NCI-H187 (cell line): ENCODE data around the gene ZAP70.
"Not testable (repeated sequence)": the region's sequence is repeated elsewhere in the genome, so short reads cannot be mapped to it uniquely, and the experiment has no call there.

ENCODE experiments used
- DNase-seq, 2 experiments: peaks; one replicate each; lab custom pipeline; 2025; lab: John Stamatoyannopoulos, UW

The ZAP70 gene

DNA sequence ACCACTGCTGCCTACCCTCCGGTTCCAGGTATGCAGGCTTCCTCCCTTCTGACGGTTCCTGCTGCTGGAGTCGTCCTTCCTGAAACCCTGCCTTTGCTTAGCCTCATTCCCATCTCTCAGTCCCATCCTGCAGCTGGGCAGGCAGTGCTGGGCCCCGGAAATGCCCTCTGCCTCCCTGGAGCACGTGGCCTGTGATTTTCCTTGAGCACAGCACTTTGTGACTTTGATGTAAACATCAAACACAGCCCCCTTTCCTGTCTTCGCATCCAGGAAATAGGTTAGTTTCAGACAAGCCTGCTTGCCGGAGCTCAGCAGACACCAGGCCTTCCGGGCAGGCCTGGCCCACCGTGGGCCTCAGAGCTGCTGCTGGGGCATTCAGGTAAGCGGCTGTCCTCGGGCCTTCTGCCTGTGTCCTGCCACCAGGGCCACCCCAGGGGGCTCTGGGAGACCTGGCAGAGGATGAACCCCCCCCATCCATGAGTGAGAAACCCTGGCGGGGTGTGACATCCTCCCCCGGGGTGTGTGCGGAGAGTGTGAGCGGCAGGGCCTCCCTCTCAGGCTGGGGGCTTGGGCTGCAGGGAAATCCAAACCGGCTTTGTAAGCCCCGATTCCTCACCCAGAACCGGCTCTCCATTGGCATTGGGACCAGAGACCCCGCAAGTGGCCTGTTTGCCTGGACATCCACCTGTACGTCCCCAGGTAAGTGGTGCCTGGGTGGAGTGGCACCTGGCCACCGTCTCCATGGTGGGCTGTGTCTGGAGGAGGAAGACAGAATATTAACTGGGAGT is at the start of gene ZAP70:
Gene ZAP70 (plus strand): TSS at position 281 of the 788 bp plus-strand sequence. CDS start 10,461 bp downstream, outside the sequence.
- DNase-seq, result no peak

DNA sequence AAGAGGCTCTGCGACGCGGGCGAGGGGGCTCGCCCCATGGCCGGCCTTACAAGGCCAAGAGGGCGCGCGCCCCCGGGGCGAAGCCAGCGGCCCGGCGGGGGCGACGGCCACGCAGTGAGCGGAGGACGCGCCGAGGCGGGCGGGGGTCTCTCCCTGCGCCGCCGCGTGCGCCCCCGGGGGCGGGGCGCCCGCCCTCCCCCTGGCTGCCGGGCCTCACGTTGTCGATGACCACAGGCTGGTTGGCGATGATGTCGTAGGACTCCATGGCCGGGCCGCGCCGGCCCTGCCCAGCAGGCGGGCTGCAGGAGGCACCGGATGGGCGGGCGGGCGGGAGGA is 49.8 kb upstream of the ZAP70 start:
- no peak for DNase-seq

DNA sequence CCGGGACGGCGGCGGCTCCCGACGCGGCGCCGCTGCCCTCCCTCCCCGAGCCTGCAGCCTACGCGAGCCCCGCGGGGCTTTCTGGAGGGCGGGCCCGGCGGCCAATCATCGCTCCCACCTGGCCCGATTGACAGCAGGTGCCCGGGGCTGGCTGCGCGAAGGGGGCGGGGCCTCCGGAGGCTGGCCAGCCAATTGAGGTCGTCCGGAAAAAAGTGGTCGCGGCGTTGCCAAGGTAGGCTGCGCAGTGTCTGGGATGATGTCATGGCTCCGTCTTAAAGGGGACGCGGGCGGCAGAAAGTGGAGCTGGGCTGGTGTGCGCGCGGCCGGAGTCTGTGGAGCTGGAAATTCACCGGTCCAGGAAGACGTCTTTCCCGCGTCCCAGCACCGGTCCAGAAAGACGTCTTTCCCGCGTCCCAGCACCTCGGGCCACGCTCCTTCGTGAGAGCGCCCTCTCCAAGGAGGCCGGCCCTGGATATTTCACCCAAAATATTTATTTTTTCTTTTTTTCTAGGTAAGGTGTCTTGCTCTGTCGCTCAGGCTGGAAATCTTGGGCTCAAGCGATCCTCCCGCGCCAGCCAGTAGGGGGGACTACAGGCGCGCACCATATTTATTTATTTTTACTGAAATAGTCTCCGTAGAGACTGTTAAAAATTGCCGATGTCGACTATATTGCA is 49.3 kb upstream of the ZAP70 start, which contains the start of gene ACTR1B:
Gene ACTR1B (minus strand): TSS at position 83 of the 674 bp plus-strand sequence. CDS start 154 bp downstream, outside the sequence.
- peak; percentile 85 to 96 for DNase-seq

DNA sequence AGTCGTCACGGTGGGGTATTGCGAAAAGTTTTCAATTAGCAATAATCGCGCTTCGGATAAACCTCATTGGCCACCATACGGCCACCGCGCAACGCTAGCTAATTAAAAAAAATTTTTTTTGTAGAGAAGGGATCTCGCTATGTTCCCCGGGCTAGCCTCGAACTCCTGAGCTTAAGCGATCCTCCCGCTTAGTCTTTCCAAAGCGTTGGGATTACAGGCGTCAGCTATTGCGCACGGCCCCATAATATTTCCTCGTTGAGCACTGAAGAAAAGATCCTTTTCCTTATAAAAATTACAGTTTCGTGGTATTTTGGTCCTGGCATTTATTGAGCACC is 48.8 kb upstream of the ZAP70 start:
- no peak for DNase-seq

DNA sequence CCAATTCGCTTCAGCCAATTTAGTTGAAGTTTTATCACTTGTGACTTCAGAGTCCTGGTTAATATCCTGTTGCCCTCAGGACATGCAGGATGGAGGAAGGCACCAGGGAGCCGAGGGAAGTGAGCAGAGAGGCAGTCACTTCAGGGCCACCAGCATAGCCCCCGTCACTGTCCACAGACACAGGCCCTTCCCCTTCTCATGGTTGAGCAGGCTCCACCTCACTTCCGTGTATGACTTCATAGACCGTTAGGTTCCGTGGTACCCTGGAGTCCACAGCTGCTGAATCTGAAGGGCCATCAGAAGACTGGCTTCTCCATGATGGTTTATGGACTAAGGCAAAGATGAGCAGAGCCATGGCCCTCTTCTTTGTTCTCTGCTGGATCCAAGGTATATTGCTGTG is 43.9 kb upstream of the ZAP70 start, which contains the start of gene C2orf92:
Gene C2orf92 (plus strand): TSS at position 266 of the 400 bp plus-strand sequence. CDS start 76 bp downstream, at position 342.
- no peak for DNase-seq

DNA sequence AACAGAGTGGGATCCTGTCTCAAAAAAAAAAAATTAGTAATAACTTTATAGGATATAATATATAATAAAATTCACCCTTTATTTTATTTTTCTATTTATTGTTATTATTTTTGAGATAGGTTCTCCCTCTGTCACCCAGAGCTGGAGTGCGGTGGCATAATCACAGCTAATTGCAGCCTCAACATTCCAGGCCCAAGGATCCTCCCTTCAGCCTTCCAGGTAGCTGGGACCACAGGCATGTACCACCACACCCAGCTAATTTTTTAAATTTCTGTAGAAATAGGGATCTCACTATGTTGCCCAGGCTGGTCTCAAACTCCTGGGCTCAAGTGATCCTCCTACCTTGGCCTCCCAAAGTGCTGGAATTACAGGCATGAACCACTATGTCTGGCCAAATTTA is 42.9 kb upstream of the ZAP70 start:
- no peak for DNase-seq

DNA sequence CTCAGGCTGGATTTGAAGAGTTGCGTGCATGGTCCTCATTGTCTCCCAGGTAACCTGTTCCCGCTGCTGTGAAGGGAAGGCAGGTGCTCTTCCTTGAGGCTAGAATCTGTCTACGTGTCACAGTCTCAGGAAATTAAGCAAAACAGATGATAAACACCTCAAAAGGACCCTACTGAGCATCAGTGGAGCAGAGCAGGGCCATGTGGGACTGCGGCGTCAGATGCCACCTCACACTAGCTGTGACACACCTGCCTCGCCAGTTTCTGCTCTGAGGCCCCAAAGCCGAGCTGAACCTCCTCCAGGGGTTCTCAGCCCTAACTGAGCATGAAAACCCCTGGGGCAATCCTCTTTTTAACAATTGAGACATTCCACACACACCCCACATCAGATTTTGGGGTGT is 41.9 kb upstream of the ZAP70 start:
- no peak for DNase-seq

DNA sequence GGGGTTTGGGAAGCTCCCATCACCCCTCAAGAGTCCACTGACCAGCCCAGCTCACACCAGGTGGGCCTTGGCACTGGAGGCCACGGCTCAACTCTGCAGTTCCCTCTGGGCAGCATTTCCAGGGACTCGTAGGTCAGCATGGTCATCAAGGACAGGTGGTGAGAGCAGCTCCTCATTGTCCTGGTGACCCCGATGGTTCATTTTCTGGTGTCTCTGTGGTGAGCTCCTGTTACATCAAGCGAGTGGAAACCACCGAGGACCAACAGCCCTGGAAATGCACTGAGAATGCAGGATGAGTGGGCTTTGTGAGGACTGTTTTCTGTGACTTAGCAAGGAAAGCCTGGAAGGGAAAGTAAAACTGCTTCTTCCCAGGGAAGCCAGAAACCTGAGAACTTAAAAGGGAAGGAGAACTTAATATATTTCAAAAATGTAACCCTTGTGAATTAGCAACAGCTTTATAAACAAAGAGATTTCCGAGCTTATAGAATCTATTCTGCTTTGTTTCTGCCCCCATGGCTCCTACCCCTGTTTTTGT is 40.7 kb upstream of the ZAP70 start:
- DNase-seq, result not testable (repeated sequence)

DNA sequence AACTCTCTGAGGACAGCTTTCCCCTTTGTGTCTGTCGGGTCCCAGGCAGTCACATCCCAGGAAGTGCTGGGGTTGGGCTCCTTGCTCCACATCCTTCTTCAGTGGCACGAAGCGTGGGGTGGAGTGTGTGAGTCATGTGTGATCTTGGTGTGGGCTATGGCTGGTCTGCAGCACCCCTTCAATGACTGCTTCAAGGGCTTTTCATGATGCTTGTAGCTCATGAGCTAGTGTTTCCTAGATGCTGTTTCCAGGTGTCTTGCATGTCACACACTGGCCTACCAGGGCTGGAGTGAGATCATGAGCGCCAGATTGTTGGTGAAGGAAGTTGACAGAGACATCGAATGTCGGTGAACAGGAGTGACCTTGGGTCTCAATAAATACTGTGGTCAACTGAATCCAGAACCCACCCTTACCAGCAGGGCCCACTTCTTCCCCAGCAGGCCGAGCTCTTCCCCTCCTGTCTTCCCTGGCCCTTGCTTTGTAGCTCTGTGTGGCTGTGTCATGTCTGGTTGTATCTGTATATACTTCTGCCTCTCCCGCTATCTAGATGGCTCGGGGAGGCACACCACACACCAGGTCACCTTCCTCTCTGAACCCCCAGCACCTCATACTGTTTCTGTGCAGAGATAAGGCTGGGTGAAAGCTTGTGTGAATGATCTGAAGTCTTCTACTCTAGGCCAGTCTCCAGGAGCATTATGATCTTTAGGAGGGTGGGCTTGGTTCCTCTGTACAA is 40.0 kb upstream of the ZAP70 start:
- no peak for DNase-seq

DNA sequence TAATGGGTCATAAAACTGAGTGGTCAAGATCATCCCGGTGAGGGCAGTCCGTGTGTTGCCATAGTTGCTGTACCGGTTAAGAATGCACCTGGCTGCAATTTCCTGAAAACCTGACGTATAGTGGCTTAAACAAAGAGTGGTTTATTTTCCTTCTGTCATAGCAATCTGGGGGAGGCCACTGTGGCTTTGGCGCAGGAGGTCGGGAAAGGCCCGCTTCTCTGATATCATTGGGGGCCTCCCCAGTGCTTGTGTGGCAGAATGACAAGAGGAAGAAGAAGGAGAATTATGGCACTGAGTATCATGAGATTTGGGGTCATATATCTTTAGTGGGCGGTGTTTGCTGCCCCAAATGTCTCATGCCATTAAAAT is 39.5 kb upstream of the ZAP70 start:
- DNase-seq, result no peak

DNA sequence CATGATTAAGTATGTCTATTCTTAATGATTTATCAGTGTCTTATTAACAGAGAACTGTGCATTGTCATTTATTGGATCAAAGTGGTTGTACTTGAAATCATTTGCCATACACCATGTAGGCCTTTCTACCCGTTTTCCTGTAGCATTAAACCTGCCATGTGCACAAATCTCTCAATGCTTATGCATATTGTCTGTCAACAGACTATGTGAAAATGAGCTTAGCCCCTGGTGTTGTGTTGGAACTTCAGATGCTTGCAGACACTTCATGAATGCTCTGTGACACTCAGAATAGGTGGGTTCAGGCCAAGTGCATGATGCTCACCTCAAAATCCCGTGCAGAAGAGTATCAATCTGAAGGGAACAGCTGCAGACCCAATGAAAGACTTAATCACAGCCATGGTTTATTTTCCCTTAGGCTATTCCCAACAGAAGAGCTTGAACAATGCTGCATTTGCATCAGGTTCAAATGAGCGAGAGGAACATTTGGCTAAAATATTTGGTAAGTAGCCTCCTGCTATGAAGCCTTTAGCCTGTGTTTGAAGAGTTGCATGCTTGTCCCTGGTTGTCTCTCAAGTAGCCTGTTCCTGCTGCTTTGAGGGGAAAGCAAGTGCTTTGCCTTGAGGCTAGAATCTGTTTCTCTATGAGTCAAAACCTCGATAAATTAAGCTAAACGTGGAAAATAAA is 37.8 kb upstream of the ZAP70 start:
- DNase-seq, result no peak

DNA sequence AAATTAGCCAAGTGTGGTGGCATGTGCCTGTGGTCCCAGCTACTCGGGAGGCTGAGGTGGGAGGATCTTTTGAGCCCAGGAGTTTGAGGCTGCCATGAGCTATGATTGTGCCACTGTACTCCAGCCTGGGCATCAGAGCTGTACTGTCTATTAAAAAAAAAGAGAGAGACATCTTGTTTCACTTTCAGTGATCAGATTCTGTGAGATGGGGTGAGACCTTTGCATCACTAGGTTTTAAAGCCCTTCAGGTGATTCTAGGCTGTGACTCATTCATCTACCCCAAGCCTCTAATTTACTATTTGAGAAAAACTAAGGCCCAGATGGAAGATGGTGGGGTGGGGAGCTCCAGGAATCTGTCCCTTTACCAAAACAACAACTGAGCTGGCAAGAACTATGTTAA is 36.8 kb upstream of the ZAP70 start:
- DNase-seq, result no peak

DNA sequence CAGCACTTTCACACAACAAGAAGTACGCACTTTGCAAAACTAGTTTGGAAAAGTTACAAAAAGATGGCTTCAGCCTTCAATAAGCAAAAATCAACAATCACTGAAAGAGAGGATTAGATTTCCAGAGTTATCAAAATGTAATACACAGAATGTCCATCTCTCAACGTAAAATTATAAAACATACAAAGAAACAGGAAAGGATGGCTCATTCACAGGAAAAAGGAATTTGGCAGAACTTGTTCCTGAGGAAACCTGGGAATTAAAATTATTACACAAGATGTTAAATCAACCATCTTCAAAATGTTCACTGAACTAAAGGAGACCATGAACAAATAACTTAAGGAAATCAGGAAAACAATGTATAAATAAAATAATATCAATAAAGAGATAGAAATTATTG is 35.9 kb upstream of the ZAP70 start:
- DNase-seq, result no peak

DNA sequence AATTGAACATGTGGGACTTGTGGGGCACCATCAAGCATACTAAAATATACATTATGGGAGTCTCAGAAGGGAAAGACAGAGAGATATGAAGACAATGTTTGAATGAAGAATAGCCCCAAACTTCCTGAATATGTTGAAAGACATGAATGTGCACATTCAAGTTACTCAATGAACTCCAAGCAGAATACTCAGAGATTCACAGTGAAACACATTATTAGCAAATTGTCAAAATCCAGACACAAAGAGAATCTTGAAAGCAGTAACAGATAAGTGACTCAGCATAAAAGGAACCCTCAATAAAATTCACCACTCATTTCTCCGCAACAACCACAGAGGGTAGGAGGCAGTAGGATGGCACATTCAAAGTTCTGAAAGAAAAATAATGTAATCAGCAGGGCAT is 35.1 kb upstream of the ZAP70 start:
- DNase-seq, result no peak

DNA sequence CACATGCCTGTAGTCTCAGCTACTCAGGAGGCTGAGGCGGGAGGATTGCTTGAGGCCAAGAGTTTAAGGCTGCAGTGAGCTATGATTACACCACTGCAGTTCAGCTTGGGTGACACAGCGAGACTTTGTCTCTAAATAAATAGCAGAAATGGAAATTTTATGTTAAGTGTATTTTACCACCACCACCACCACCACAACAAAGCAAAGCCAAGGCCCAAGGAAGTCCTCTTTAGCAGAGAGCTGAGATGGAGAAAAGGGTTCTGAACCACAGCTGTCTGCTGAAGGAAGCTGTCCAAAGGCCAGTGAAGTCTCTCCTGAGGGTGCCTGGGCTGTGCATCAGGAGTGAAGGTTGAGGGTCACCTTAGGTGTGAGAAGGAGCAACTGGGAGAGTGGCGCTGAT is 26.1 kb upstream of the ZAP70 start:
- DNase-seq, result not testable (repeated sequence)

DNA sequence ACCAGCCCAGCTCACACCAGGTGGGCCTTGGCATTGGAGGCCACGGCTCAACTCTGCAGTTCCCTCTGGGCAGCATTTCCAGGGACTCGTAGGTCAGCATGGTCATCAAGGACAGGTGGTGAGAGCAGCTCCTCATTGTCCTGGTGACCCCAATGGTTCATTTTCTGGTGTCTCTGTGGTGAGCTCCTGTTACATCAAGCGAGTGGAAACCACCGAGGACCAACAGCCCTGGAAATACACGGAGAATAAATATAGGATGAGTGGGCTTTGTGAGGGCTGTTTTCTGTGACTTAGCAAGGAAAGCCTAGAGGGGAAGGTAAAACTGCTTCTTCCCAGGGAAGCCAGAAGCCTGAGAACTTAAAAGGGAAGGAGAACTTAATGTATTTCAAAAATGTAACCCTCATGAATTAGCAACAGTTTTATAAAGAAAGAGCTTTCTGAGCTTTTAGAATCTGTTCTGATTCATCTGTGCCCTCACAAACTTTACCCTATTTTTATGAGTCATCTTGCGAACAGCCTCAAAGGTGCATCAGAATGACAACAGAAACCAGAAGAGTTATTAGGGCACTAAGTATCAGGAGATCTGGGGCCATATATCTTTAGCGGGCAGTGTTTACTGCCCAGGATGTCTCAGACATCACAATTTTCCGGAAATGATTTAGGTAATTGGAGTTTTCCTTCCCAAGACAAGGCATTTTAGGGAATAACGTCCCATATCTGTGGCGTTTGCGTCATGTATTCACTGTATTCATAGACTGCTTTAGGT is 25.1 kb upstream of the ZAP70 start:
- DNase-seq, result no peak

DNA sequence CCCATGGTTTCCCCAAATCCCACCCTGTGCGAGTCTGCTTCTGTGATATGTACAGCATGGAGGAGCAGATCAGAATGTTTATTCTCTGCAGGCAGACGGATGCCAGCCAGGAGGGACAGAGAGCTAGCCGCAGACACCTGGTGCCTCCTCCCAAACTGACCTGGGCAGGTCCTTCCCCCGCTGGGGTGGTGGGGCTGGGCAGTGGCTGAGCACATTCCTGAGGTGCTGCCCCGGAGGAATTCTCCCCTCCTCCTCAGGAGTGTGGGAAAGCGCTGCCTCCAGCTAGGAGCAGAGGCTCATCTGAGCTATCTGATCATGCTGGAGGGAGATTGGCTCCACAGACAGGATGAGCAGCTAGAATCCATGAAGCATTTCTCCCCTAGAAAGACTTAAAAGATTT is 22.2 kb upstream of the ZAP70 start:
- DNase-seq, result no peak

DNA sequence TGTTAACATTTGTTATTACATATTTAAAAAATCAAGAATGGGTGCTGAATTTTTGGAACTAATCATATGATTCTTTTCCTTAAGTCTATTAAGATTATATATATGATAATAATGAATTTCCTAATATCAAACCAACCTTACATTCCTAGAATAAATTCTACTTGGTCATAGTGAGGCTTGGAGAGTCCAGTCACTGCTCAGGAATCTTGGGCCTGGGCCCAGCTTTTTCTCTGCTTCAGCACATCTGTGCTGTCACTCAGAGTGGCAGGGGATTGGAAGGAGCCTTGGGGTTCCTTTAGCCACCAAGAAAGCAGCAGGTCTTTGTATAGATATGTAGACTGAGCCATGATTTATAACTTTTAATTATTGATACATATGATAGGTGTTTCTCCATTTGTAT is 19.9 kb upstream of the ZAP70 start:
- no peak for DNase-seq

DNA sequence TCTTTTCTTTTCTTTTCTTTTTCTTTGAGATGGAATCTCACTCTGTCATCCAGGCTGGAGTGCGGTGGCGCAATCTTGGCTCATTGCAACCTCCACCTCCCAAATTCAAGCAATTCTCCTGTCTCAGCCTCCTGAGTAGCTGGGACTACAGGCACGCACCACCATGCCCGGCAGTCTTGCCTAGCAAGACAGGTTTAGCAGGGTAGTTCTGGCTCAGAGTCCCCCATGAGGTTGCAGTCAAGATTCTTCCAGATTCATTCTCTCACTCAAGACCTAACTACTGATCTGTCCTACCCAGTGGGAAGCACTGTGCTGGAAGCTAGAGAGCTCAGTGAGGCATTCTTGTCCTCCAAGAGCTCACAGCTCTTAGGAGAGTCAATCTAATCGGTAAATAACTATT is 17.6 kb upstream of the ZAP70 start:
- DNase-seq, result no peak

DNA sequence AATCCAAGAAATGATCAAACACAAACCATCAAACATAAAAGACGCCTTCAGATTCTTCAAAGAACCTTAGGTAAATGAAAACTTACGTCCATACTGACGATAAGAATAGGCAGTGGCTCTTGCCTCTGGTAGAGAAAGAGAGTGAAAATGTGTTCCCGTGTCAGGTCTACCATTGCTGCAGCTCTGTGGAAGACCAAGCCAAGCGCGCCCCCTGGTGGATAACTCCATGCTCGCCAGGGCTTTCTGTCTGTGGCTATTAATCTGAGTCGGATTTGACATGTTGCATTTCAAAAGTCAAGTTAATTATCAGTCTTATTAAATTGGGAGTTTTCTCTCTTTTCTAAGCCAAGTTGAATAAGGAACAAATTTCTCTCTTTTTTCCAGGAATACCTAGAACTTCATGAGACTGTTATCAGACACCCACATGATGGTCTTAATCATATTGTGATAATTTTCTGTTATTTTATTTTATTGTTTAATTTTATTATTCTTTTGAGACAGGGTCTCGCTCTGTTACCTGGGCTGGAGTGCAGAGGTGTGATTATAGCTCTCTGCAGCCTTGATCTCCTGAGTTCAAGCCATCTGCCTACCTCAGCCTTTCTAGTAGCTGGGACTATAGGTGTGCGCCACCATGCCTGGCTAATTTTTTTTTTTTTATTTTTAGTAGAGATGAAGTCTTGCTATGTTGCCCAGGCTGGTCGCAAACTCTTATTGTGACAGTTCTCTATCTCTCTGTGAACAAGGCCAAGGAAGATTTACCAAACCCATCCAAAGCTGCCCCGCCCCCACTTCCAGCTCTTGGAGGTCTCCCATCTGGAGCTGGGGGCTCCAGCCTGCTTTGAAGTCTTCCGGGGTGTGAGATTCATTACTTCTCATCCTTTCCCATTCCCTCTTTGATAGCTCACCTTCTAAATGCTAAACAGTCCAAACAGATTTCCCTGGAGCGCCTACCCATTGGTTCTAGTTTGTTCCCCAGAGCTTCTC is 15.8 kb upstream of the ZAP70 start:
- DNase-seq, result peak; percentile 53 to 87
